GM15510 (cell line): ENCODE results near the gene KCNK5.

ENCODE experiments used
- POLR2A ChIP-seq: IDR thresholded peaks from 3 replicates; pipeline ENCODE4 v1.6.1; 2011; ENCODE audit warnings: borderline replicate concordance; ENCODE audit not compliant: insufficient read length; ENCODE audit errors: extremely low read depth

KCNK5 gene

DNA sequence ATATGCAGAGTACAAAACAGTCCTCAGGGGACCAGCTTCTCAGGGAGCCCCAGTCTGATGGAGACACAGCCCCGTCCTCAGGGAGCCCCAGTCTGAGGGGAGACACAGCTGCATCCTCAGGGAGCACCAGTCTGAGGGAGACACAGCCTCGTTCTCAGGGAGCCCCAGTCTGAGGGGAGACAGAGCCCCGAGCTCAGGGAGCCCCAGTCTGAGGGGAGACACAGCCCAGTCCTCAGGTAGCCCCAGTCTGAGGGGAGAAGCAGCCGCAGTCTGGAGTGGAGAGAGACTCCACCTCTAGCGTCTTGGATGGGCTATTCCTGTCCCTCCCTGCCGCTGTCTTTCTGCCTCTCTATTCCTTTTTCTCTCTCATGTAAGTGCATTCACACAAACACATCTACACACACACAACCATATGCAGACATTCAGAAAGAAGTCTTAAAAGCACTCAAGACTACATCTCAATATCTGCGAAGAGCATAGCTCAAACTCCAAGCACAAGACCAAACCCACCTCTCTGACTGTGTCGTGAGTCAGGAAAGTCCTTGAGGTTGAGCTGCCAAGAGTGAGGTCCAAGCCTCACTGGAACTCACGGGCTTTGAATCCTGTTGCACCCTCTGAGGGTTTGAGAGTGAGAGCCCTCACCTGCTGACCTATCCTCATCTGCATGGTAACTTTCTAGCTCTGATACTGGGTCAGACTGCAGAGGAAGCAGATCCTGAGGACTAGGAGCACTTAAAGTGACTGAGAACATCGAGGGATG lies 61.2 kb downstream of the KCNK5 start:
- no peak for TF ChIP-seq POLR2A

DNA sequence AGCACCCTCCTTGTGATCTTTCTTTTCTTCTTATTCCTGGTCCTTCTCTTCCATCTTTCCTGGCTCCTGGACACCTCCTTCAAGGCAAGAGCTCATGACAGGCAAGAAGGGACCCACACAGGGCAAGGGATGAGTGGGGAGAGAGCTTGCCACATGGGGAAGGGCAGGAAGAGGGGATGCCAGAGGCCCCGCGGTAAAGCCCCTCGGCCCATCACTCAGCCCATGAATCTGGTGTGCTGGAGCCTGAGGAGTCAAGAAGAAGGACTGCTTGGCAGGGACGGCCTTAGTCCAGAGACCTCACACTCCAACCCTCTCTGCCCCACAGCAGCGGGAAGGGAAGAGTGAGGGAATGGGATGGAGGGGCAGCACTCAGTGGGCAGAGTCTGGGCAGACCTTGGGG lies 62.0 kb downstream of the KCNK5 start:
- TF ChIP-seq POLR2A: no peak

DNA sequence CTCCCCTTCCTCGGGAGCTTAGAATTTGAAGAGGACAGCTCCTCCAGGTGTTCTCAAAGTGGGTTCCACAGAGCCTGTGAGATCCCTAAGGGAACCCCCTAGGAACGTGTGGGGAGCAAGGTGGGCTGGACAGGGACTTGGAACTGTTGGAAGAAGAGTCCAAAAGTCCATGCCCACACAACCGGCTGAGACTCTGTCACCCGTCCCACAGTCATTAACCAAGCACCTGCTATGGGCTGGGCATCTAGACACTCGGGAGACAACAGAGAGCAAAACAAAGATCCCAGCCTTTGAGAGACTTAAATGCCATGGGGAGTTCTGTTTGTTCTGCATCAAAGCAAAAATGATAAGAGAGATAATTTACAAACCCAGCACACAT lies 62.4 kb downstream of the KCNK5 start:
- no peak for TF ChIP-seq POLR2A

DNA sequence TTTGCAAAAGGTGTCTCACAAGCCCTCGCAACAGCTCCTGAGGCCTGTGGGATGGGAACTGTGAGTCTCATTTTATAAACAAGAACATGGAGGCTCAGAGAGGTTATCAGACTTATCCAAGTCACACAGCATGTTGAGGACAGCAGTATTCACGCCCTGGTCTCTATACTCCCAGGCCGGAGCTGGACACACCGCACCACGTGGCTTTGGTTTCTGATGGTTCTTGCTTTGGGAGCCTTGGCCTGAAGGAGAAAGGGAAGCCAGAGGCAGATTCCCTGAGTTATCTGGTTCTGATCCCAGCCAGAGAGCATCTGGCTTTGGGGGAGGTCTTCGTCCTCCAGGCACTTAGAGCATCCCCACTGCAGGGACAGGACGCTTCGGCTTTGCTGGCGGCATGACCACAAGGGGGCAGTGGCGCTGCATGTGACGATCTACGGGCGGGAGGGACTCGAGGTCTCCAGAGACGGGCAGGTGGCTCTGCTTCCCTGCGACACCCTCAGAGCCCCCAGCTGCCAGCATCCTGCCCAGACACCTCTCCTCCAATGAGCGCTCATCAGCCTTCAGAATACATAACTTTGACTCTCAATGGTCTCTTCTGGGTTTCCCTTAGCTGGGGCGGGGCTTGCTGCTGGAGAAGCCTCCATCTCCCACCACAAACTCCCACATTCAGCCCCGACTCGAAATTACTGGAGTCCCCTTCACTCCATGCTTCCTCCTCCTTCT lies 62.9 kb downstream of the KCNK5 start:
- TF ChIP-seq POLR2A: no peak

DNA sequence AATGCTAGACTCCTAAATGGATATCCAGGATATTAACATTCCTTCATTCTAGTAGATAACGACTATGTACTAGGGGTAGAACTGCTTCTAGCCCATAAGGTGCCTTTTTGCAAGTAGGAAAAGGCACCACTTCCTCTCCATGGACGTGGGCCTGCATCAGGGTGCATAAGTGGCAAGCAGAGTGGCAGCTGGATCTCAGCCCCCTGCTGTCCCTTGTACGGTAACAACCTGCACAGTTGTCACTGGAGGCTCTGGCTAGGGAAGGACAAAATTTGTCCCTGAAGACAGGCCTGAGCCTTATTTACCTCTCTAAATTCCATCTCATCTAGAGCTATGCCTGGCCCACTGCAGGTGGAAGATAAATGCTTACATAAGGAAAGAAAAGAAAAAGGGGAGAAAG lies 71.8 kb downstream of the KCNK5 start:
- no peak for TF ChIP-seq POLR2A

DNA sequence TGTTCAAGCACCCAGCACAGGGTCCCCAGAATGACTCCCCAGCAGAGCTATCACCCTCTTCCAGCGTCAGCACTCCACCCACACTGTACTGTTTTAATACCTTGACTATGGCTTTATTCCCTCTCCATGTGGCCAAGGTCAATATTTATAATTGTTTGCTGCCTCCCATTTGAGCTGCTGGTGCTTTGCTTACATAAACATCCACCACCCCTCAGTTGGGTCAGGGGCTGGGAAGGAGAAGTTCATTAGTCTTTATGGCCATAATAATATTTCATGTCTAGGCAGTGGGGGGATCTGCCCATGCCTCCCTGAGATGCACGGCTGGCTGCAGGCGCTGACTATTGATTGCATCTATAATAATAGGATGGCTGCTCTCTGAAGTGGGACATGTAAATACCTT lies 72.5 kb downstream of the KCNK5 start:
- TF ChIP-seq POLR2A: no peak

DNA sequence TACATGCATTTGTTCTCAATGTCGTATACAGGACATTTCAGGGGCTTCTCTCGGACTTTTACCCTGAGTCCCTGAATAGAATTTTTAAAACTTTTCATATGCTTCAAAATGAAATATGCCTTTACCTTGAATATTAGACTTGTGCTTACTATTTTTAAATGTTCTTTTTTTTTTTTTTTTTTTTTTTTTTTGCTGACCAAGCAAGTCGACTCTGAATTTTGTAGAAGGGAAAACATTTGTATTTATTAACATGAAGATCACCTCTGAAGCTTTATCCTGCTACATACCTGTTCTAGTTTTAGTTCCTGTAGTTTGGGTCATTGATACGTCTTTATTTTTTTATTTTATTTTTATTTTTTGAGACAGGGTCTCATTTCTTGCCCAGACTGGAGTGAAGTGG lies 74.6 kb downstream of the KCNK5 start:
- TF ChIP-seq POLR2A: no peak

DNA sequence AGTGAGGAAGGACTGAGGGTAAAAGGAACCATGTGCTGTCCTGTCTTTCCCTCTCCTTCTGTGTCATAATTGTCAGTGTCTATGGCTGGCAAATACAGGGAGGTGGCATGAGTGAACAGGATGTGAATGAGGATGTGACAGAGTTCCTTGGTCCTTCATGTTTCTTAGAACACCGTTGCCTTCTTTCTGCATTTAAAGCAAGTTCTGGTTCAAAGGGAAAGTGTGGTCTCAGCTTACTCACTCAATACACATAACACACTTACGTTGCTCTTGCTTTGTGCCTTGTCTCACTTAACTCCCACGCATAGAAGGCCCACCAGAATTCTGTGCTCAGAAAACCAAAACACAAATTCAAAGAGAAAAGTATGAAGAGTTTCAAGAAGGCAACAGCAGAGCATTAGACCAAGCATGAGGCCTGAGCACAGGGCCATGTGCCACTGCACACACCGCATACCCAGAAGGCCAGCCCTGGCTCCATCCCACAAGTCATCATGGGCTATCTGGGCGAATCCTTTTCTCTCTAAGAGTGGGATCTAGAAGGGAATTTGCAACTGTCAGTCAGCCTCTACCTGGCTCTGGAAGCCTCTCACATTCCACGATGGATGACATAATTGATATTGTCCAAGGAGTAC lies 75.4 kb downstream of the KCNK5 start:
- no peak for TF ChIP-seq POLR2A

DNA sequence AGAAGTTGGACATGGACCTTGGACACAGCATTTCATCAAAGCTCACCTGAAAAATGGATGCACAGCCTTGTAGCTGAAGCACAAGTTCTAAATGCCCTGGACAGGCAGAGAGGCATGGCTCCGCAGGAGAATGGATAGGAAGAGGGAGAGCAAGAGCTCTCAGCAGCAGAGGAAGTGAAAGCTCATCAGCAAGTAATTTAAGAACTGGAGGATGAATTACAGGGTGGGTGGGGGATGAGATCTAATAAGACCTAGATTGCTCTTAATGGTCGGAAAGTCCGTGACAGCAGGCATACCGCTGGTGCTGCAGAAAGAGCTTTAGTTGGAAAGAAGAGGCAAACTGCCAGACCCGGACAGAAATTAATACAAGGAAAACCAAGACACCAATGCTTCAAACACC lies 77.0 kb downstream of the KCNK5 start:
- no peak for TF ChIP-seq POLR2A

DNA sequence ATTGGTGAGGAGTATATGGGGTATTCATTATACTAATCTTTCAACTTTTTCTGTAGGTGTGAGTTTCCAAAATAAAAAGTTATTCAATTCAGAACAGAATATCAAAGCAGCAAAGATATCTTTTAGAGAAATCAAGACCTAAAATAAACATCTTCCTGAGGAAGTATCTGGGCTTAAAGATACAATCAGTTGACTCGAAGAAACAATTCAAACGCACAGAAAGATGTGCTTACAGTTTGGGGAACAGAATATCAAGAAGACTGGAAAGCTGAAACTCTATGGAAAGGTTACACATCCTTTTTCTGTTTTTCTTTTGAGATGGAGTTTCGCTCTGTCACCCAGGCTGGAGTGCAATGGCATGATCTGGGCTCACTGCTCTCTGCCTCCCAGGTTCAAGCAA lies 78.1 kb downstream of the KCNK5 start:
- TF ChIP-seq POLR2A: no peak

DNA sequence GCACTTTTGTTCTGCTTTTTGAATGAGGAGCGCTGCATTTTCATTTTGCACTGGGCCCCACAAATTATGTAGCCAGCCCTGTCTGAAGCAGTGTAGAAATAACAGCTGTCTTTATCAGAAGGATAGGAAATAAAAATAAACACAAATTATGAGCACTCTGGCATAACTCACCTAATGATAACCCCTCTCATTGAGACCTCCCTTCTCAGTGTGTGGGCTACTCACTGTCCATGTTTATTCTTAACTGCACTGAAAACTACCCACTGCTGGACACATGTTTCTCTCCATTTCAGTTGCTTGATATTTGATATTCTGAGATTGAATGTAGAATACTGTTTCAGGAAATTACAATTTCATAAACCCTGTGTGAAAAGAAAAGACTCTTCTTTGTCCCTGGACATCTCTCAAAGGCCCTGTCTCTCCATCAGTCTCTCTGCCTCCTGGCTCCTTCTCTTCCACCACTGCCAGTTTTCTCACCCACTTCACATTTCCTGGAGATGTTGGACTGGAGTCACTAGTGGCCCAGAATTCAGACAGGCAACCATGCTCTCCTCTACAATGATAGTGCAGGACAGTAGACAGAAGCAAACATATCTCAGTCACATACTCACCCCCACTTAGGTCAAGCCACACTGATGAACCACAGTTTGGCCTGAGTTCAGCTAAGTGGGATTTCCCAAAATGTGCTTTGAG lies 84.6 kb downstream of the KCNK5 start:
- no peak for TF ChIP-seq POLR2A

DNA sequence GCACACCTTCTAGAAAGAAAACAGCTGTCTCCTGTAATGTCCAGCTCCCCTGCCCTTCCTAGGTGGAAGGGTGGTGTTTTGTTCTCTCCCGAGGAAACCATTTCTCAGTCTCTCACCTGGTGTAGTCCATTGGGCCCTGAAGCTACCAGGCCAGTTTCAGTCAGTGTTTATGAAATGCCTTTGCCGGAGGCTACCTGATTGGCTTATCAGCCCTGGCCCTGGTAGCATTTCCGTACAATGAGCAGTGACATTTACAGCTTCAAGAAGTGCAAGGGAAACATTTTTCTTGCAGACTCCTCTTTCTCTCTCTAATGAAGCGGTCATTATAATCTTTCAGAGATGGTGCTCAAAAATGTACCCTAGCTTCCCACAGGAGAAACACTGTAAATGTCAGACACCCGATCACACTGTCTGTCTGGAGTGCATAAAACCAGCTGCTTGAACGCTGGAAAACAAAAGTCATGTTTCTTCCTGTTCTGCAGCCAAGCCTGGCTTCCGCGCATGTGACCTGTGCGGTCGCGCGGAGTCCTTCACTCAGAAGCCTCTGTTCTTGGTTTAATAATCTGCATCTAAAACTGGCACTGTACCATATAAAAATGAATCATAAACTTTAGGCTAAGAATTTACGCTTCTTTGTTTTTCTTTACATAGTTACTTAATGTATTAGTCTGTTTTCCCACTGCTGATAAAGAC lies 85.9 kb downstream of the KCNK5 start:
- TF ChIP-seq POLR2A: no peak

DNA sequence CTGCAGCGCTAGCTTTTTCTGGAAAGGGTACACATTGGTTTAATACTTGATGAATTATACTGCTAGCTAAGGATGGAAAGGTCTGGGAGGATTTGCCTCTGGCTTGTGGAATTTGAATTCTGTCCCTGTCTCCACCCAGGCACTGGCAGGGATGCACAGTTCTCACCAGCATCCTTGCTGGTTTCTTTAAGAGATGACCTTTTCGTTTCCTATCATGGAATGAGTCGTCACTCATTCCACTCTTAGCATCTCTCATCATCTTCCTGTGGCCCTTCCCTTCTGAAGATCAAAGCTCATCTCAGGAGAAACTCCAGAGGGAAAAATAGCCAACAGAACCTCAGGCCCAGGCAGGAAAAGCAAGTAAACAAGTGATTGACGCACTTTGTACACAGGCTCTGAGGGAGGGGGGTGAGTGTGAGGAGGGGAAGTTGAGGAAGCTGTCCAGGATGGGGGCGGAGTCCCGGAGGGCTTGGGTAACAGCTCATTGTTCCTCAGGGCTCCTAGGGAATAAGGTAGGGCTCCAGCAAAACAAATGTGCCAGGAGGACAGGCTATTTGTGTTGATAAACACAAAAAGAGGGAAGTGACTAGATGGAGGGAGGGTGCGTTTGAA lies 88.6 kb downstream of the KCNK5 start:
- no peak for TF ChIP-seq POLR2A
